ENCODE data around the gene HBE1.

GRCh38 chr11:5226732-5227310 is 42.9 kb downstream of the HBE1 start, which contains the start of gene HBB:
- TF ChIP-seq CTCF (IDR thresholded peaks at IDR 0.05) = no peak
- TF ChIP-seq POLR2A (IDR thresholded peaks at IDR 0.05) = no peak
- TF ChIP-seq EP300 (IDR thresholded peaks at IDR 0.05) = no peak
